ENCODE results near the gene NPIPA7.
"Not testable (repeated sequence)": the region's sequence is repeated elsewhere in the genome, so short reads cannot be mapped to it uniquely, and the experiment has no call there.

Gene NPIPA7

GRCh38 chr16:16378840-16379239, at the start of gene NPIPA7:
NPIPA7 (plus strand) TSS chr16:16379140; CDS start chr16:16379245, 105 bp downstream.
- DNase-seq (ENCODE audit: low read depth): not testable (repeated sequence)

- not testable (repeated sequence) for DNase-seq (ENCODE audit: low read depth)
These were observed 47.5 kb upstream of the NPIPA7 start for GRCh38 chr16:16331466-16331865.

GRCh38 chr16:16357556-16357955, 21.4 kb upstream of the NPIPA7 start:
- DNase-seq (ENCODE audit: low read depth): not testable (repeated sequence)

- not testable (repeated sequence) for DNase-seq (ENCODE audit: low read depth)
These were observed 20.2 kb upstream of the NPIPA7 start for GRCh38 chr16:16358539-16359240.

GRCh38 chr16:16363595-16363994, 15.3 kb upstream of the NPIPA7 start:
- DNase-seq (ENCODE audit: low read depth): not testable (repeated sequence)

- DNase-seq (ENCODE audit: low read depth): not testable (repeated sequence)
These were observed 14.8 kb upstream of the NPIPA7 start for GRCh38 chr16:16364100-16364499.

- DNase-seq (ENCODE audit: low read depth): not testable (repeated sequence)
These were observed 14.2 kb upstream of the NPIPA7 start for GRCh38 chr16:16364701-16365100.

GRCh38 chr16:16365319-16365718, 13.6 kb upstream of the NPIPA7 start:
- DNase-seq (ENCODE audit: low read depth): not testable (repeated sequence)

GRCh38 chr16:16365851-16366250, 13.1 kb upstream of the NPIPA7 start:
- DNase-seq (ENCODE audit: low read depth): not testable (repeated sequence)

- DNase-seq (ENCODE audit: low read depth): not testable (repeated sequence)
These were observed 12.2 kb upstream of the NPIPA7 start for GRCh38 chr16:16366552-16367284.

- not testable (repeated sequence) for DNase-seq (ENCODE audit: low read depth)
These were observed 11.7 kb upstream of the NPIPA7 start for GRCh38 chr16:16367285-16367628.

GRCh38 chr16:16369081-16369856, 9.7 kb upstream of the NPIPA7 start:
- DNase-seq (ENCODE audit: low read depth): not testable (repeated sequence)

- DNase-seq (ENCODE audit: low read depth): not testable (repeated sequence)
These were observed 7.7 kb upstream of the NPIPA7 start for GRCh38 chr16:16371136-16371735.

- DNase-seq (ENCODE audit: low read depth): not testable (repeated sequence)
These were observed 4.7 kb upstream of the NPIPA7 start for GRCh38 chr16:16374192-16374591.

- not testable (repeated sequence) for DNase-seq (ENCODE audit: low read depth)
These were observed 20.7 kb downstream of the NPIPA7 start for GRCh38 chr16:16399685-16400084.

- not testable (repeated sequence) for DNase-seq (ENCODE audit: low read depth)
These were observed 23.4 kb downstream of the NPIPA7 start for GRCh38 chr16:16402333-16402732.

- DNase-seq (ENCODE audit: low read depth): not testable (repeated sequence)
These were observed 25.3 kb downstream of the NPIPA7 start for GRCh38 chr16:16404283-16404682.

- DNase-seq (ENCODE audit: low read depth): not testable (repeated sequence)
These were observed 26.5 kb downstream of the NPIPA7 start for GRCh38 chr16:16405421-16405820.

GRCh38 chr16:16408430-16408829, 29.5 kb downstream of the NPIPA7 start:
- not testable (repeated sequence) for DNase-seq (ENCODE audit: low read depth)

- not testable (repeated sequence) for DNase-seq (ENCODE audit: low read depth)
These were observed 34.8 kb downstream of the NPIPA7 start for GRCh38 chr16:16413773-16414172.

- not testable (repeated sequence) for DNase-seq (ENCODE audit: low read depth)
These were observed 38.1 kb downstream of the NPIPA7 start for GRCh38 chr16:16417071-16417470.
